C4-2B (cell line): ENCODE data around the gene KRTAP9-1.

Source experiments
- ZFX ChIP-seq: fragments of 450-650 bp; IDR thresholded peaks from 2 replicates; pipeline ENCODE4 v1.6.1; 2017
- TF ChIP-seq, protein P1 (sequence below): fragments of 450-650 bp; conservative IDR thresholded peaks from 2 replicates; pipeline ENCODE4 v1.5.1; 2017; ENCODE audit warnings: mild to moderate bottlenecking

DNA sequence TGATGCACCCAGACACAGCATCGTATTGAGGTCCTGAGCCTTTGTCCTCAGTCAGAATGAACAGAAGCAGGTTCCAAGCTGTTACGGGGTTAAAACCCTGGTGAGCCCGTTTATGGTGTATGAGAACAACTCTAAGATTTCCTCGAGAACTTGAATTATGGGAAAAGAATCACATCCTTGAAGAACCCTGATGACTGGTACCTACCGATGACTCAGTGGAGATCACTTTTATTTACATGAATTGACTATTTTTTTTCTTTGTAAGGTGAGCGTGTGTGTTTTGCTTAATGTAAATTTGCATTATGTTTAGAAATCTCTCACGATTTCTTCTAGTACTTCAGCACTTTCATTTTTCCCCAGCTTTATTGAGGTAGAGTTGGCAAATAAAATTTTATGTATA is 25.9 kb upstream of the KRTAP9-1 start:
- TF ChIP-seq, protein P1, sequence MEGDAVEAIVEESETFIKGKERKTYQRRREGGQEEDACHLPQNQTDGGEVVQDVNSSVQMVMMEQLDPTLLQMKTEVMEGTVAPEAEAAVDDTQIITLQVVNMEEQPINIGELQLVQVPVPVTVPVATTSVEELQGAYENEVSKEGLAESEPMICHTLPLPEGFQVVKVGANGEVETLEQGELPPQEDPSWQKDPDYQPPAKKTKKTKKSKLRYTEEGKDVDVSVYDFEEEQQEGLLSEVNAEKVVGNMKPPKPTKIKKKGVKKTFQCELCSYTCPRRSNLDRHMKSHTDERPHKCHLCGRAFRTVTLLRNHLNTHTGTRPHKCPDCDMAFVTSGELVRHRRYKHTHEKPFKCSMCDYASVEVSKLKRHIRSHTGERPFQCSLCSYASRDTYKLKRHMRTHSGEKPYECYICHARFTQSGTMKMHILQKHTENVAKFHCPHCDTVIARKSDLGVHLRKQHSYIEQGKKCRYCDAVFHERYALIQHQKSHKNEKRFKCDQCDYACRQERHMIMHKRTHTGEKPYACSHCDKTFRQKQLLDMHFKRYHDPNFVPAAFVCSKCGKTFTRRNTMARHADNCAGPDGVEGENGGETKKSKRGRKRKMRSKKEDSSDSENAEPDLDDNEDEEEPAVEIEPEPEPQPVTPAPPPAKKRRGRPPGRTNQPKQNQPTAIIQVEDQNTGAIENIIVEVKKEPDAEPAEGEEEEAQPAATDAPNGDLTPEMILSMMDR = no peak
- TF ChIP-seq ZFX = no peak
